Upper lobe of right lung (tissue), 1 donor: ENCODE measurements around the gene GVQW3. TPM values are rescaled to one million over a fixed set of nuclear protein-coding genes. Genes with fewer than 3 reads are reported as not detected.
"Not testable (repeated sequence)": the region's sequence is repeated elsewhere in the genome, so short reads cannot be mapped to it uniquely, and the experiment has no call there.

Experiments
- ATAC-seq: fragments of 200-7000 bp; cut with Tn5 transposase; one replicate; pipeline ENCODE4 v1.9.1; 2020; ENCODE audit warnings: mild to moderate bottlenecking, moderate library complexity
- DNase-seq: peaks from one replicate; pipeline ENCODE4 v3.0.0-alpha.2; 2020
- H3K27ac ChIP-seq: fragments of 200-600 bp; one replicate; pipeline ENCODE4 v1.8.0; 2022
- H3K27me3 ChIP-seq: fragments of 200-600 bp; one replicate; pipeline ENCODE4 v1.8.0; 2022; ENCODE audit warnings: mild to moderate bottlenecking
- H3K36me3 ChIP-seq: fragments of 200-600 bp; one replicate; pipeline ENCODE4 v1.8.0; 2022
- H3K4me1 ChIP-seq: fragments of 200-600 bp; one replicate; pipeline ENCODE4 v1.8.0; 2022
- H3K4me3 ChIP-seq: fragments of 200-600 bp; one replicate; pipeline ENCODE4 v1.8.0; 2022; ENCODE audit warnings: mild to moderate bottlenecking
- H3K9me3 ChIP-seq: fragments of 200-600 bp; one replicate; pipeline ENCODE4 v1.8.0; 2022
- intact Hi-C: fragments of 100-400 bp; cut with DNase I; formaldehyde crosslinking; loops from one replicate; pipeline ENCODE4 v1.11.0; 2022
- total RNA-seq: library from RNA; stranded (reverse); fragmentation: NEBNext Ultra II Directional; extraction: Animal tissue kit (Norgen Biotek cat#: 25700); gene quantifications from one replicate; pipeline ENCODE4 v1.2.1, GENCODE V29; 2021
- TF ChIP-seq, protein P1 (sequence below): fragments of 200-600 bp; IDR thresholded peaks from one replicate; pipeline ENCODE4 v1.8.0; 2022; ENCODE audit warnings: antibody characterized with exemption
- donor health status: DM: no; HTN: yes; CAD: no; lungs with severe emphysema.

The GVQW3 gene
- total RNA-seq, 1 donor from 2014 or later = 2.0 TPM

DNA sequence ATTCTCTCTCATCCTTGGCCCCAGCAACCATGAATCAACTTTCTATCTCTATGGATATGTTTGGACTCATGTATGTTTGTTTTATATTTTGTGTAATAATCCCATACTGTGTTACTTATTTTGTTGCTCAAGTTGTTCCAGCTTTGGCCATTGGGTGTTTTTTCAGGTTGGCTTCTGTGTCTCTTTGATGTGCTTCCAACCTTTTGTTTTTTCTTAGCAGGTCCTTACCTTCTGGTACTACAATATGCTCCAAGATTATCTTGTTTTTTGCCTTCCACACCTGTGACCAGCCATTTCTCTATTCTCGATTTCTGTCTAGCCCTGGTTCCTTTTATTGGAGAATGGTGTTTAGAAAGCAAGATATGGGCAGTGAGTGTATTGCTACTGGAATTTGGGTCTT lies 14.2 kb downstream of the GVQW3 start:
- intact Hi-C loops = no loop called here
- no peak overlapping the region for H3K27ac ChIP-seq
- ATAC-seq = no peak

DNA sequence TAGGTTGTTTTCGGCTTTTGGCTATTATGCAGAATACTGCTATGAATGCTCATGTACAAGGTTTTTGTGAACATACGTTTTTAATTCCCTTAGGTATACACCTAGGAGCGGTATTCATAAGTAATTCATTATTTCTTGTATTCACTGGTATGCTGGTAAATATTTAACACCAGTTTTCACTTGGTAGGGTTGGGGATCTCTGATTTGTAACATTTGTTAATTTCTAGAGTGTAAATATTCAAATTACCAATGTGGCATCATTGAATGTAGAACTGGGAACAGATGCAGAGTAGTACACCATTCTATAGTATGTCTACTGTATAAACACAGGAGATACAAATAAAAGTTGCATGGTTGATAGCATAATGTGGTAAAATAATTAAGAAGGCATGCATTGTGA lies 16.3 kb downstream of the GVQW3 start:
- Histone ChIP-seq H3K4me1 (no peaks in the 10 kb centered on the region), H3K27ac (no peak overlapping the region), H3K4me3 (no peak overlapping the region), H3K27me3 (no peaks in the 10 kb centered on the region), H3K9me3 (no peaks in the 10 kb centered on the region), H3K36me3 (no peaks in the 10 kb centered on the region)
- TF ChIP-seq, protein P1, sequence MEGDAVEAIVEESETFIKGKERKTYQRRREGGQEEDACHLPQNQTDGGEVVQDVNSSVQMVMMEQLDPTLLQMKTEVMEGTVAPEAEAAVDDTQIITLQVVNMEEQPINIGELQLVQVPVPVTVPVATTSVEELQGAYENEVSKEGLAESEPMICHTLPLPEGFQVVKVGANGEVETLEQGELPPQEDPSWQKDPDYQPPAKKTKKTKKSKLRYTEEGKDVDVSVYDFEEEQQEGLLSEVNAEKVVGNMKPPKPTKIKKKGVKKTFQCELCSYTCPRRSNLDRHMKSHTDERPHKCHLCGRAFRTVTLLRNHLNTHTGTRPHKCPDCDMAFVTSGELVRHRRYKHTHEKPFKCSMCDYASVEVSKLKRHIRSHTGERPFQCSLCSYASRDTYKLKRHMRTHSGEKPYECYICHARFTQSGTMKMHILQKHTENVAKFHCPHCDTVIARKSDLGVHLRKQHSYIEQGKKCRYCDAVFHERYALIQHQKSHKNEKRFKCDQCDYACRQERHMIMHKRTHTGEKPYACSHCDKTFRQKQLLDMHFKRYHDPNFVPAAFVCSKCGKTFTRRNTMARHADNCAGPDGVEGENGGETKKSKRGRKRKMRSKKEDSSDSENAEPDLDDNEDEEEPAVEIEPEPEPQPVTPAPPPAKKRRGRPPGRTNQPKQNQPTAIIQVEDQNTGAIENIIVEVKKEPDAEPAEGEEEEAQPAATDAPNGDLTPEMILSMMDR = no peak
- no peak for DNase-seq
- no peak for ATAC-seq
- intact Hi-C loops = no loop called here

More for the DNA sequence above, 14.2 kb downstream of the GVQW3 start:
- TF ChIP-seq, protein P1 = no peak
- Histone ChIP-seq H3K27me3 (no peaks in the 10 kb centered on the region), H3K36me3 (no peaks in the 10 kb centered on the region), H3K9me3 (no peaks in the 10 kb centered on the region), H3K4me1 (no peaks in the 10 kb centered on the region), H3K4me3 (no peak overlapping the region)
- DNase-seq = no peak

DNA sequence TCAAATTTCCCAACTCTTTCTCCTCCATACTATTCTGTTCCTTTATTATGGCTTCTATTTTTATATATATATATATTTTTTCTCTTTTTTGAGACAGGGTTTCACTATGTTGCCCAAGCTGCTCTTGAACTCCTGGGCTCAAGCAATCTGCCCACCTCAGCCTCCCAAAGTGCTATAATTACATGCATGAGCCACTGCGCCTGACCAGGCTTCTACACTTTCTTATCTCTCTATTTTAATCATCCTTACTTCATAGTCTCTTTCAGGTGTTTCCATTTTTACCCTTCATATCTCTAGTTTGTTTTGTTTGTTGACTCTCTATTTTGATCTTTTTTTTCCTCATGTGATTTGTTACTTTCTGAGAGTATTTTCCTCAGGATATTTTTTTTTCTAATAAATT lies 19.8 kb downstream of the GVQW3 start:
- DNase-seq (no peak), ATAC-seq (no peak)
- Histone ChIP-seq H3K9me3 (no peaks in the 10 kb centered on the region), H3K36me3 (no peaks in the 10 kb centered on the region), H3K27ac (no peak overlapping the region), H3K4me3 (no peak overlapping the region), H3K4me1 (no peaks in the 10 kb centered on the region), H3K27me3 (no peaks in the 10 kb centered on the region)
- intact Hi-C loops = no loop called here
- TF ChIP-seq, protein P1 = no peak

DNA sequence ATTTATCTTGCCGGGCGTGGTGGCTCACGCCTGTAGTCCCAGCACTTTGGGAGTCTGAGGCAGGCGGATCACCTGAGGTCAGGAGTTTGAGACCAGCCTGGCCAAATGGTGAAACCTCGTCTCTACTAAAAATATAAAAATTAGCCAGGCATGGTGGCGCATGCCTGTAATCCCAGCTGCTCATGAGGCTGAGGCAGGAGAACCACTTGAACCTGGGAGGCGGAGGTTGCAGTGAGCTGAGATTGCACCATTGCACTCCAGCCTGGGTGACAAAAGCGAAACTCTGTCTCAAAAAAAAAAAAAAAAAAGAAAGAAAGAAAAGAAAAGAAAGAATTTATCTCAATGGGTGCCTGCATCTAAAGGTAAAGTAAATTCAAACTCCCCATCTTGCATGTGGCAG lies 20.4 kb downstream of the GVQW3 start:
- ATAC-seq, H3K36me3 ChIP-seq, H3K9me3 ChIP-seq, H3K27ac ChIP-seq, H3K27me3 ChIP-seq, intact Hi-C loops, H3K4me1 ChIP-seq, H3K4me3 ChIP-seq: not testable (repeated sequence)
- peak; percentile 65 for DNase-seq

DNA sequence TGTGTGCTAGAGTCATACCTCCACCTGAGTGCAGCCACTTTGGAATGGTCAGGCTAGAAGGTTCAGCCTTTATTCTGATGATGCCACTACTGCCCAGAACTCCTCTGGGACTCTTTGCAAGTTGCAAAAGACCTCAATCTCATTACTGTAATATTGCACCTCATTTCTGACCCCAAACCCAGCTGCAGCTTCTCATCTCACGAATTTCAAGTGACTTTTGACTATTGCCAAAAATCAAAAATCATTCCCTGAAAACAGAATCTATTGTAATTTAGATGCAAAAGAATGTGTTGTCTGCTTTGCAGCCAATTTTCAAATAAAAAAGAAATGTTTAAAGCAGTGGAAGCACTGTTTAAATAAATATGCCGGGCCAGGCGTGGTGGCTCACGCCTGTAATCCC lies 25.2 kb downstream of the GVQW3 start:
- Histone ChIP-seq H3K4me1 (no peaks in the 10 kb centered on the region), H3K4me3 (no peak overlapping the region), H3K9me3 (no peaks in the 10 kb centered on the region), H3K27ac (no peak overlapping the region), H3K36me3 (no peaks in the 10 kb centered on the region), H3K27me3 (no peaks in the 10 kb centered on the region)
- ATAC-seq (no peak), DNase-seq (no peak)
- TF ChIP-seq, protein P1 = no peak
- intact Hi-C loops = no loop called here

DNA sequence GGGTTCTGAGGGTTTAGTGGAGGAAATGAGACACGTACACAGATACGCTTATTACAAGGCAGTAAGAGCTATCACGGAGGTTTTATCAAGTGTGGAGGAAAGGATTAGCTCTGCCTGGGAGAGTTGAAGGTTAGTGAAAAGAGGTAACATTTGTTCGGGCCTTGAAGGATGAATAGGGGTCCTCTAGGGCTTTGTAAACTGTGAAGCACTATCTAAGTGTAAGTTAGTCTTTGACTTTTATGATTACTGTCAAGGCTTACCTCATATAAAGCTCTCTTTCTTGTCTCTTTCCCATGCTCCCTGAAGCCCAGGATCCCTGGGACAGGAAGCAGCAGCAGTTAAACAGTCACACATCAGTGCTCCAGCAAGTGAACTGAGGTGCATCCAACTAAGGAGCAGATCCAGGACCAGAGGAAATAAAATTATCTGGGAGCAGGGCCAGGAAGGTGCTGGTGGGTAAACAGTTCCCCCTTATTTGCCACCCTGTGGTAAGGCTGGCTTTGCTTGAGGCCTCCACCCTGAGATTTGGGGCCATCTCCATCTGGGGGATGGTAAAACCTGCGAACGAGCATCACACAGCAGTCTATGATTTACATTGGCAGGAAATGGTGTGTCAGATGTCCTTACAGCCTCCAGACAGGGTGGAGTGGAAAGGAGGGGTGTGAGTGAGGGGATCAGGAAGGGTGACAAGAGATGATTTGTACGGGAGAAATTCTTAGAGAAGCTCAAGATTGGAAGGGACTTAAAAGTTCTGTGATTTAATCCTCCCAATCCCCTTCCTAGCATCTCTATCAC lies 27.2 kb downstream of the GVQW3 start:
- Histone ChIP-seq H3K9me3 (no peaks in the 10 kb centered on the region), H3K4me1 (no peaks in the 10 kb centered on the region), H3K4me3 (no peak overlapping the region), H3K36me3 (no peaks in the 10 kb centered on the region), H3K27ac (no peak overlapping the region), H3K27me3 (no peaks in the 10 kb centered on the region)
- no peak for DNase-seq
- intact Hi-C loops = no loop called here
- TF ChIP-seq, protein P1 = no peak
- no peak for ATAC-seq
